Endodermal cell (in vitro differentiated cells): Measurements from ENCODE around the gene ELAVL1. TPM values are rescaled to one million over a fixed set of nuclear protein-coding genes. Genes with fewer than 3 reads are reported as not detected.

Source experiments
- DNase-seq: peaks from one replicate; pipeline ENCODE4 v3.0.0-alpha.2; 2017
- H3K27ac ChIP-seq: 2 replicates; pipeline ENCODE4 v1.5.1; 2013; ENCODE audit warnings: mild to moderate bottlenecking, low read depth, low read length, moderate library complexity
- H3K27me3 ChIP-seq: 2 replicates; pipeline ENCODE4 v1.6.1; 2013; ENCODE audit warnings: mild to moderate bottlenecking, low read length, moderate library complexity; ENCODE audit not compliant: insufficient read depth, control insufficient read depth, poor library complexity, severe bottlenecking
- H3K36me3 ChIP-seq: 2 replicates; pipeline ENCODE4 v1.7.0; 2013; ENCODE audit warnings: mild to moderate bottlenecking, low read length, moderate library complexity; ENCODE audit not compliant: control insufficient read depth, insufficient read depth
- H3K4me1 ChIP-seq: one replicate; pipeline ENCODE4 v1.7.0; 2013; ENCODE audit warnings: low read length; ENCODE audit not compliant: control insufficient read depth, insufficient read depth
- H3K4me3 ChIP-seq: 2 replicates; pipeline ENCODE4 v1.5.1; 2013; ENCODE audit warnings: mild to moderate bottlenecking, low read length, moderate library complexity
- H3K9ac ChIP-seq: 2 replicates; pipeline ENCODE4 v1.6.1; 2013; ENCODE audit warnings: mild to moderate bottlenecking, low read length, moderate library complexity; ENCODE audit not compliant: poor library complexity, severe bottlenecking; ENCODE audit errors: extremely low read depth
- H3K9me3 ChIP-seq: 2 replicates; pipeline ENCODE4 v1.6.1; 2013; ENCODE audit warnings: mild to moderate bottlenecking, low read length, moderate library complexity; ENCODE audit not compliant: control insufficient read depth
- H3K27ac Mint-ChIP-seq: 2 replicates; pipeline ENCODE4 v1.8.0; 2020; ENCODE audit warnings: mixed read lengths
- H3K27me3 Mint-ChIP-seq: 2 replicates; pipeline ENCODE4 v1.8.0; 2021; ENCODE audit warnings: mild to moderate bottlenecking, mixed read lengths; ENCODE audit not compliant: insufficient read depth
- H3K36me3 Mint-ChIP-seq: 2 replicates; pipeline ENCODE4 v1.8.0; 2020; ENCODE audit warnings: low read depth, mixed read lengths
- H3K4me1 Mint-ChIP-seq: 2 replicates; pipeline ENCODE4 v1.8.0; 2020; ENCODE audit warnings: mixed read lengths
- H3K4me3 Mint-ChIP-seq: 2 replicates; pipeline ENCODE4 v1.8.0; 2020; ENCODE audit warnings: mild to moderate bottlenecking, moderate library complexity, mixed read lengths
- H3K9me3 Mint-ChIP-seq: 2 replicates; pipeline ENCODE4 v1.8.0; 2020; ENCODE audit warnings: mild to moderate bottlenecking, mixed read lengths
- CTCF ChIP-seq: fragments of 200-600 bp; sonication (generic); conservative IDR thresholded peaks from 2 replicates; pipeline ENCODE4 v1.5.0; 2021; ENCODE audit warnings: antibody characterized with exemption, mild to moderate bottlenecking
- WGBS, 2 experiments: methylation state at CpG; one replicate each; pipeline versions ENCODE4 v1.1.5 to v1.1.7; 2013; ENCODE audit warnings: missing lambda C conversion rate in 2 of 2, mixed read lengths in 1 of 2; ENCODE audit not compliant: insufficient coverage in 1 of 2, insufficient read length in 1 of 2; 5-methylcytosine and 5-hydroxymethylcytosine counted together
- total RNA-seq, 2 donors: library from RNA; stranded (reverse); fragmentation: NEBNext Ultra II Directional in 1 of 2; extraction: Animal tissue kit (Norgen Biotek cat#: 25700) in 1 of 2; gene quantifications; 2 replicates in 1 of 2; 3 replicates in 1 of 2; pipeline ENCODE4 v1.2.1, GENCODE V29; 2021

The ELAVL1 gene
- total RNA-seq, 2 donors from 2014 or later, result 123 to 149 TPM

GRCh38 chr19:7911508-7912143, 93.8 kb downstream of the ELAVL1 start:
- Mint-ChIP-seq H3K27me3 (peaks cover 24% of the 10 kb centered on the region), H3K4me1 (no peaks in the 10 kb centered on the region), H3K4me3 (no peak overlapping the region), H3K36me3 (peaks cover 17% of the 10 kb centered on the region), H3K9me3 (no peaks in the 10 kb centered on the region), H3K27ac (no peak overlapping the region)
- Histone ChIP-seq H3K9ac (no peak overlapping the region), H3K4me3 (no peak overlapping the region), H3K27ac (no peak overlapping the region), H3K9me3 (no peaks in the 10 kb centered on the region), H3K4me1 (no peaks in the 10 kb centered on the region), H3K36me3 (peaks cover 22% of the 10 kb centered on the region), H3K27me3 (peaks cover 20% of the 10 kb centered on the region)
- WGBS, 2 experiments, result 97% methylated on average over 13 to 18 of the region's 18 CpGs
- no peak for DNase-seq
- no peak for TF ChIP-seq CTCF

- H3K27ac ChIP-seq, result no peak overlapping the region
- no peak for TF ChIP-seq CTCF
- peaks cover 10% of the 10 kb centered on the region for H3K27me3 ChIP-seq
- H3K9ac ChIP-seq, result no peak overlapping the region
- DNase-seq, result no peak
- Mint-ChIP-seq H3K36me3 (peaks cover 20% of the 10 kb centered on the region), H3K9me3 (no peaks in the 10 kb centered on the region), H3K27me3 (peaks cover 15% of the 10 kb centered on the region), H3K27ac (no peak overlapping the region), H3K4me1 (peaks cover 2% of the 10 kb centered on the region), H3K4me3 (no peak overlapping the region)
- WGBS, 2 experiments, result 96 to 97% methylated on average over 35 to 54 of the region's 54 CpGs
- H3K36me3 ChIP-seq, result peaks cover 30% of the 10 kb centered on the region
- H3K4me3 ChIP-seq, result no peak overlapping the region
- no peaks in the 10 kb centered on the region for H3K9me3 ChIP-seq
- no peaks in the 10 kb centered on the region for H3K4me1 ChIP-seq
Measured at GRCh38 chr19:7910321-7911161, 94.9 kb downstream of the ELAVL1 start.

GRCh38 chr19:7909471-7910067, 95.9 kb downstream of the ELAVL1 start:
- 80 to 96% methylated on average over 1 to 21 of the region's 21 CpGs for WGBS, 2 experiments
- Histone ChIP-seq H3K27me3 (peaks cover under 1% of the 10 kb centered on the region), H3K36me3 (peaks cover 30% of the 10 kb centered on the region), H3K9ac (no peak overlapping the region), H3K4me1 (no peaks in the 10 kb centered on the region), H3K4me3 (no peak overlapping the region), H3K9me3 (no peaks in the 10 kb centered on the region), H3K27ac (no peak overlapping the region)
- Mint-ChIP-seq H3K9me3 (no peaks in the 10 kb centered on the region), H3K27ac (no peak overlapping the region), H3K4me3 (no peak overlapping the region), H3K4me1 (peaks cover 9% of the 10 kb centered on the region), H3K36me3 (peaks cover 21% of the 10 kb centered on the region), H3K27me3 (peaks cover 6% of the 10 kb centered on the region)
- no peak for TF ChIP-seq CTCF
- no peak for DNase-seq
